Choroid plexus epithelial cell (primary cell): Measurements from ENCODE around the gene SLC6A19.

ENCODE experiments used
- DNase-seq: peaks from one replicate; pipeline ENCODE4 v3.0.0-alpha.2; 2010; ENCODE audit warnings: low read depth
- H3K4me3 ChIP-seq: 2 replicates; pipeline ENCODE4 v1.5.1; 2011; ENCODE audit warnings: low read depth, mild to moderate bottlenecking, control low read depth, low read length, moderate library complexity
- CTCF ChIP-seq: conservative IDR thresholded peaks from 2 replicates; pipeline ENCODE4 v1.5.1; 2011; ENCODE audit warnings: low read depth, mild to moderate bottlenecking, control low read depth, inconsistent platforms, low read length, moderate library complexity

Gene SLC6A19

GRCh38 chr5:1196562-1196961 is 4.8 kb upstream of the SLC6A19 start:
- no peak for DNase-seq
- no peak for TF ChIP-seq CTCF
- no peak overlapping the region for H3K4me3 ChIP-seq

GRCh38 chr5:1197876-1198666 is 3.3 kb upstream of the SLC6A19 start:
- no peak for DNase-seq
- H3K4me3 ChIP-seq, result no peak overlapping the region
- no peak for TF ChIP-seq CTCF

- TF ChIP-seq CTCF, result no peak
- DNase-seq, result no peak
- no peak overlapping the region for H3K4me3 ChIP-seq
Observed at GRCh38 chr5:1199340-1199648, 2.1 kb upstream of the SLC6A19 start.

GRCh38 chr5:1199649-1200494 is 1.5 kb upstream of the SLC6A19 start:
- no peak overlapping the region for H3K4me3 ChIP-seq
- TF ChIP-seq CTCF, result no peak
- DNase-seq, result no peak

- no peak for DNase-seq
- H3K4me3 ChIP-seq, result no peak overlapping the region
- TF ChIP-seq CTCF, result no peak
Observed at GRCh38 chr5:1200495-1201326, 684 bp upstream of the SLC6A19 start.

GRCh38 chr5:1202026-1202797 is 817 bp downstream of the SLC6A19 start:
- TF ChIP-seq CTCF, result no peak

More at GRCh38 chr5:1202026-1202797, 817 bp downstream of the SLC6A19 start:
- no peak overlapping the region for H3K4me3 ChIP-seq
- DNase-seq, result no peak
